AG04449 (cell line): ENCODE measurements around the gene ATG9B.
"Not testable (repeated sequence)": the region's sequence is repeated elsewhere in the genome, so short reads cannot be mapped to it uniquely, and the experiment has no call there.

Experiments used
- CTCF ChIA-PET: fragments of 350-600 bp; formaldehyde crosslinking; extraction: SDS; loops from one replicate; lab custom pipeline; 2021; ENCODE audit warnings: antibody characterized with exemption; lab: Yijun Ruan, JAX
- POLR2A ChIA-PET: fragments of 400-600, 350-600 bp; formaldehyde crosslinking; extraction: SDS; loops from one replicate; lab custom pipeline; 2020; ENCODE audit warnings: antibody characterized with exemption, inconsistent platforms; lab: Yijun Ruan, JAX
- DNase-seq: peaks from one replicate; pipeline ENCODE4 v3.0.0-alpha.2; 2010; ENCODE audit warnings: low read depth, low spot score
- H3K4me3 ChIP-seq: 2 replicates; pipeline ENCODE4 v1.5.1; 2011; ENCODE audit warnings: low read depth, mild to moderate bottlenecking, control low read depth, low read length
- CTCF ChIP-seq: IDR thresholded peaks from one replicate; pipeline ENCODE4 v1.5.1; 2011; ENCODE audit warnings: mild to moderate bottlenecking, moderate library complexity, low read length, control low read depth, inconsistent platforms; ENCODE audit not compliant: insufficient read depth; ENCODE audit errors: missing control alignments

ATG9B gene

GRCh38 chr7:151012911-151013347 lies 11.4 kb downstream of the ATG9B start:
- peak overlapping the region; percentile 55 for H3K4me3 ChIP-seq
- TF ChIP-seq CTCF = peak; percentile 78
- POLR2A ChIA-PET = no interaction called here
- CTCF ChIA-PET = interaction anchor here (0.6 to 11.9 kb wide), 11 partner anchors 8 to 96 kb away, joined by 3 to 190 read pairs (median 4); partner anchors contain the start of gene ATG9B
- DNase-seq = no peak

GRCh38 chr7:151012031-151012692 lies 12.1 kb downstream of the ATG9B start:
- DNase-seq = no peak
- TF ChIP-seq CTCF = no peak
- H3K4me3 ChIP-seq = no peak overlapping the region
- CTCF ChIA-PET = interaction anchor here (0.6 to 11.9 kb wide), 11 partner anchors 8 to 113 kb away, joined by 3 to 190 read pairs (median 4); partner anchors contain the start of genes ABCB8 and ATG9B
- POLR2A ChIA-PET = no interaction called here

GRCh38 chr7:151011616-151012015 lies 12.7 kb downstream of the ATG9B start:
- CTCF ChIA-PET = interaction anchor here (0.6 to 11.9 kb wide), 11 partner anchors 11 to 161 kb away, joined by 3 to 190 read pairs (median 4); partner anchors contain the start of genes ABCB8, ATG9B and TMUB1
- H3K4me3 ChIP-seq, DNase-seq, POLR2A ChIA-PET: not testable (repeated sequence)

GRCh38 chr7:151011097-151011409 lies 13.2 kb downstream of the ATG9B start:
- ChIA-PET CTCF (interaction anchor here (0.6 to 11.9 kb wide), 13 partner anchors 7 to 161 kb away, joined by 3 to 190 read pairs (median 4); partner anchors contain the start of genes ABCB8, ATG9B and TMUB1), POLR2A (no interaction called here)
- peak overlapping the region; percentile 49; the same call in 1 of the 2 replicates for H3K4me3 ChIP-seq
- TF ChIP-seq CTCF = no peak
- DNase-seq = no peak

- no peak for TF ChIP-seq CTCF
- no peak for DNase-seq
- POLR2A ChIA-PET = interaction anchor here (0.6 kb wide), 1 partner anchor 13 kb away, joined by 3 read pairs; no protein-coding TSS in a partner anchor
- H3K4me3 ChIP-seq = peak overlapping the region; percentile 49
- CTCF ChIA-PET = interaction anchor here (0.6 to 11.9 kb wide), 16 partner anchors 7 to 162 kb away, joined by 3 to 190 read pairs (median 4); partner anchors contain the start of genes ABCB8, ATG9B and TMUB1
Measured at GRCh38 chr7:151010307-151011096, 13.8 kb downstream of the ATG9B start.

GRCh38 chr7:151010037-151010306 lies 14.3 kb downstream of the ATG9B start:
- CTCF ChIA-PET = interaction anchor here (0.9 to 11.9 kb wide), 12 partner anchors 8 to 99 kb away, joined by 3 to 190 read pairs (median 8); partner anchors contain the start of genes ABCB8, ATG9B and SLC4A2
- POLR2A ChIA-PET = interaction anchor here (0.6 kb wide), 1 partner anchor 14 kb away, joined by 3 read pairs; no protein-coding TSS in a partner anchor
- no peak for DNase-seq
- no peak for TF ChIP-seq CTCF
- H3K4me3 ChIP-seq = peak overlapping the region; percentile 49; the same call in 1 of the 2 replicates
